IMR-90 (cell line): Measurements from ENCODE around the gene SLAMF9. TPM values are rescaled to one million over a fixed set of nuclear protein-coding genes. Genes with fewer than 3 reads are reported as not detected.

Source experiments
- ATAC-seq: fragments of 200-7000 bp; cut with Tn5 transposase; 2 replicates; pipeline ENCODE4 v1.9.1; 2020; ENCODE audit warnings: low read depth, mild to moderate bottlenecking, moderate library complexity
- BruUV-seq: library from RNA; stranded (reverse); fragments of 400-500 nt; replicated peaks from 2 replicates; lab custom pipeline; 2021; lab: Mats Ljungman, UMichigan
- CTCF ChIA-PET: fragments of 300-600 bp; formaldehyde crosslinking; extraction: SDS; loops from one replicate; lab custom pipeline; 2021; ENCODE audit warnings: antibody characterized with exemption; lab: Yijun Ruan, JAX
- POLR2A ChIA-PET: fragments of 300-600 bp; sonication (Branson Sonifier 250); formaldehyde crosslinking; loops from one replicate; lab custom pipeline; 2022; ENCODE audit warnings: antibody characterized with exemption; ENCODE audit not compliant: unreplicated experiment; lab: Charles Lee
- DNase-seq: peaks from one replicate; pipeline ENCODE4 v3.0.0; 2013
- H2AFZ ChIP-seq: replicated peaks from 2 replicates; pipeline ENCODE3; 2013; ENCODE audit warnings: low read length, mild to moderate bottlenecking; ENCODE audit not compliant: poor library complexity
- H2AK5ac ChIP-seq: 2 replicates; pipeline ENCODE4 v1.6.1; 2013; ENCODE audit warnings: low read depth, low read length, inconsistent platforms
- H2AK9ac ChIP-seq: replicated peaks from 2 replicates; pipeline ENCODE3; 2013; ENCODE audit warnings: mild to moderate bottlenecking, low read depth, low read length, moderate library complexity; ENCODE audit not compliant: poor library complexity
- H2BK120ac ChIP-seq: 2 replicates; pipeline ENCODE4 v1.6.1; 2013; ENCODE audit warnings: low read depth, low read length, inconsistent platforms
- H2BK15ac ChIP-seq: 3 replicates; pipeline ENCODE4 v1.6.1; 2013; ENCODE audit warnings: low read depth, low read length, inconsistent platforms
- H2BK20ac ChIP-seq: 2 replicates; pipeline ENCODE4 v1.6.1; 2013; ENCODE audit warnings: low read depth, mild to moderate bottlenecking, inconsistent platforms, low read length, moderate library complexity
- H2BK5ac ChIP-seq: 2 replicates; pipeline ENCODE4 v1.6.1; 2013; ENCODE audit warnings: mild to moderate bottlenecking, low read depth, low read length, inconsistent platforms; ENCODE audit not compliant: poor library complexity, severe bottlenecking
- H3K14ac ChIP-seq: replicated peaks from 2 replicates; pipeline ENCODE4 v1.6.1; 2013; ENCODE audit warnings: low read depth, low read length, inconsistent platforms
- H3K18ac ChIP-seq: 2 replicates; pipeline ENCODE4 v1.6.1; 2013; ENCODE audit warnings: low read depth, low read length, control low read depth
- H3K23ac ChIP-seq: 2 replicates; pipeline ENCODE4 v1.6.1; 2013; ENCODE audit warnings: low read depth, low read length, inconsistent platforms
- H3K27ac ChIP-seq: 2 replicates; pipeline ENCODE4 v1.5.1; 2013; ENCODE audit warnings: mild to moderate bottlenecking, control low read depth, low read length; ENCODE audit not compliant: insufficient read depth
- H3K27me3 ChIP-seq: 2 replicates; pipeline ENCODE4 v1.6.1; 2013; ENCODE audit warnings: low read length; ENCODE audit not compliant: control insufficient read depth, insufficient read depth
- H3K36me3 ChIP-seq: 2 replicates; pipeline ENCODE4 v1.6.1; 2013; ENCODE audit warnings: low read length, mixed read lengths; ENCODE audit not compliant: control insufficient read depth, insufficient read depth
- H3K4ac ChIP-seq: 2 replicates; pipeline ENCODE4 v1.6.1; 2013; ENCODE audit warnings: low read depth, low read length, inconsistent platforms
- H3K4me1 ChIP-seq: 2 replicates; pipeline ENCODE4 v1.6.1; 2013; ENCODE audit warnings: low read length, mixed read lengths; ENCODE audit not compliant: control insufficient read depth, insufficient read depth
- H3K4me2 ChIP-seq: 2 replicates; pipeline ENCODE4 v1.6.1; 2013; ENCODE audit warnings: low read depth, mild to moderate bottlenecking, control low read depth, low read length, moderate library complexity
- H3K4me3 ChIP-seq: 2 replicates; pipeline ENCODE4 v1.5.1; 2013; ENCODE audit warnings: low read depth, mild to moderate bottlenecking, control low read depth, low read length, moderate library complexity; ENCODE audit not compliant: insufficient read depth
- H3K56ac ChIP-seq: 2 replicates; pipeline ENCODE4 v1.6.1; 2013; ENCODE audit warnings: low read length, inconsistent platforms; ENCODE audit not compliant: insufficient read depth; ENCODE audit errors: extremely low read depth
- H3K79me1 ChIP-seq, 2 experiments: 2 replicates each; pipeline ENCODE4 v1.6.1; 2013; ENCODE audit warnings: low read length in 2 of 2, inconsistent platforms in 1 of 2, low read depth in 1 of 2
- H3K9ac ChIP-seq: 2 replicates; pipeline ENCODE4 v1.6.1; 2013; ENCODE audit warnings: low read depth, low read length, control low read depth
- H3K9me1 ChIP-seq: 2 replicates; pipeline ENCODE4 v1.6.1; 2013; ENCODE audit warnings: low read length, inconsistent platforms; ENCODE audit not compliant: insufficient read depth
- H3K9me3 ChIP-seq: 2 replicates; pipeline ENCODE4 v1.6.1; 2013; ENCODE audit warnings: low read length; ENCODE audit not compliant: control insufficient read depth, insufficient read depth
- H4K20me1 ChIP-seq: 2 replicates; pipeline ENCODE4 v1.6.1; 2013; ENCODE audit warnings: low read length, inconsistent platforms; ENCODE audit not compliant: insufficient read depth
- H4K5ac ChIP-seq: 2 replicates; pipeline ENCODE4 v1.6.1; 2013; ENCODE audit warnings: mild to moderate bottlenecking, low read depth, low read length, control low read depth
- H4K8ac ChIP-seq, 2 experiments: 2 replicates each; pipeline ENCODE4 v1.6.1; 2013; ENCODE audit warnings: low read depth in 2 of 2, low read length in 2 of 2, control low read depth in 1 of 2, inconsistent platforms in 1 of 2
- H4K91ac ChIP-seq: 2 replicates; pipeline ENCODE4 v1.6.1; 2013; ENCODE audit warnings: low read depth, low read length, inconsistent platforms; ENCODE audit not compliant: insufficient read depth
- BHLHE40 ChIP-seq: fragments of 150-350 bp; IDR thresholded peaks from 2 replicates; pipeline ENCODE4 v1.6.1; 2016; ENCODE audit warnings: mild to moderate bottlenecking, low read depth, low read length
- CEBPB ChIP-seq: IDR thresholded peaks from 2 replicates; pipeline ENCODE4 v1.6.1; 2012; ENCODE audit warnings: low read depth, low read length, improper control_type of control experiment
- CHD1 ChIP-seq: IDR thresholded peaks from 2 replicates; pipeline ENCODE4 v1.6.1; 2012; ENCODE audit warnings: low read depth, low read length, improper control_type of control experiment
- CTCF ChIP-seq: conservative IDR thresholded peaks from 2 replicates; pipeline ENCODE4 v1.5.1; 2012; ENCODE audit warnings: mild to moderate bottlenecking, low read depth, low read length, improper control_type of control experiment
- ELK1 ChIP-seq: fragments of 150-350 bp; IDR thresholded peaks from 2 replicates; pipeline ENCODE4 v1.6.1; 2016; ENCODE audit warnings: low read depth, mild to moderate bottlenecking, low read length, moderate library complexity, borderline replicate concordance
- FOS ChIP-seq: fragments of 150-350 bp; IDR thresholded peaks from 2 replicates; pipeline ENCODE4 v1.6.1; 2016; ENCODE audit warnings: low read depth, low read length
- MAFK ChIP-seq: IDR thresholded peaks from 2 replicates; pipeline ENCODE4 v1.6.1; 2012; ENCODE audit warnings: low read depth, low read length, improper control_type of control experiment
- MAZ ChIP-seq: IDR thresholded peaks from 2 replicates; pipeline ENCODE4 v1.6.1; 2012; ENCODE audit warnings: low read depth, mild to moderate bottlenecking, low read length, improper control_type of control experiment, moderate library complexity, borderline replicate concordance
- MXI1 ChIP-seq: IDR thresholded peaks from 2 replicates; pipeline ENCODE4 v1.6.1; 2012; ENCODE audit warnings: low read depth, mild to moderate bottlenecking, low read length, moderate library complexity, borderline replicate concordance
- NFE2L2 ChIP-seq: fragments of 150-350 bp; IDR thresholded peaks from 2 replicates; pipeline ENCODE4 v1.6.1; 2016; ENCODE audit warnings: low read depth, mild to moderate bottlenecking, low read length
- POLR2A ChIP-seq: IDR thresholded peaks from 2 replicates; pipeline ENCODE4 v1.6.1; 2012; ENCODE audit warnings: mild to moderate bottlenecking, low read depth, low read length
- RAD21 ChIP-seq: IDR thresholded peaks from 2 replicates; pipeline ENCODE4 v1.6.1; 2012; ENCODE audit warnings: low read length, improper control_type of control experiment
- RCOR1 ChIP-seq: IDR thresholded peaks from 2 replicates; pipeline ENCODE4 v1.6.1; 2012; ENCODE audit warnings: mild to moderate bottlenecking, low read length, improper control_type of control experiment; ENCODE audit not compliant: insufficient replicate concordance
- RFX5 ChIP-seq: IDR thresholded peaks from 2 replicates; pipeline ENCODE4 v1.8.0; 2012; ENCODE audit warnings: low read depth, mild to moderate bottlenecking, low read length, moderate library complexity
- SMC3 ChIP-seq: fragments of 150-350 bp; IDR thresholded peaks from 2 replicates; pipeline ENCODE4 v1.6.1; 2016; ENCODE audit warnings: low read depth, mild to moderate bottlenecking, antibody characterized with exemption, low read length, moderate library complexity
- USF2 ChIP-seq: fragments of 150-350 bp; IDR thresholded peaks from 2 replicates; pipeline ENCODE4 v1.6.1; 2017; ENCODE audit warnings: mild to moderate bottlenecking, antibody characterized with exemption, low read length, low read depth
- dilution Hi-C: fragments of 300-500 bp; cut with HindIII; formaldehyde crosslinking; loops from one replicate; pipeline ENCODE4 v1.14.3; 2018; ENCODE audit warnings: low sequenced_read_pairs; ENCODE audit not compliant: unreplicated experiment
- in situ Hi-C: fragments of 300-500 bp; cut with MboI; formaldehyde crosslinking; loops from 3 replicates; pipeline ENCODE4 v1.14.3; 2019; ENCODE audit warnings: low sequenced_read_pairs, inconsistent platforms, mixed read lengths
- intact Hi-C: fragments of 100-400 bp; cut with micrococcal nuclease; formaldehyde crosslinking; loops from 2 replicates; pipeline ENCODE4 v1.10.0; 2022
- polyA plus RNA-seq, 3 experiments: library from polyadenylated mRNA; depleted of rRNA; stranded (reverse); fragments of >200 nt; gene quantifications; 2 replicates each; pipeline ENCODE4 v1.2.3, GENCODE V29; 2012; ENCODE audit warnings: low replicate concordance in 1 of 3
- total RNA-seq: library from RNA; depleted of rRNA; stranded (reverse); fragments of >200 nt; gene quantifications from 2 replicates; pipeline ENCODE4 v1.2.3, GENCODE V29; 2012

The SLAMF9 gene
- total and polyA plus RNA-seq, 2 of the 4 experiments (the other 2 are of a cell fraction), result 0.18 to 0.67 TPM

GRCh38 chr1:159996653-159997052 lies 42.6 kb upstream of the SLAMF9 start:
- Histone ChIP-seq H4K5ac (no peak overlapping the region), H3K4me1 (no peaks in the 10 kb centered on the region), H3K4ac (no peak overlapping the region), H3K4me2 (no peak overlapping the region), H3K36me3 (no peaks in the 10 kb centered on the region), H3K18ac (no peak overlapping the region), H3K9ac (no peak overlapping the region), H2BK20ac (peak overlapping the region; percentile 26; the same call in 1 of the 2 replicates), H3K14ac (no peak overlapping the region), H4K8ac (no peak overlapping the region), H3K9me3 (no peaks in the 10 kb centered on the region), H2BK15ac (no peak overlapping the region), H3K4me3 (no peak overlapping the region), H4K20me1 (no peaks in the 10 kb centered on the region), H3K27me3 (peaks cover 2% of the 10 kb centered on the region; the same call in 1 of the 2 replicates), H2BK5ac (no peak overlapping the region), H4K91ac (no peak overlapping the region), H3K27ac (no peak overlapping the region), H3K56ac (no peak overlapping the region), H2AK9ac (no peak overlapping the region), H2AK5ac (no peak overlapping the region), H2BK120ac (no peak overlapping the region), H3K23ac (no peak overlapping the region), H3K9me1 (no peaks in the 10 kb centered on the region), H2AFZ (no peak overlapping the region), H3K79me1 (no peaks in the 10 kb centered on the region)
- ATAC-seq, result peak; percentile 85
- in situ Hi-C loops (no loop called here), dilution Hi-C loops (no loop called here), intact Hi-C loops (no loop called here)
- TF ChIP-seq RAD21 (no peak), CTCF (no peak), NFE2L2 (no peak), RFX5 (no peak), FOS (0 out of 2 replicates have a peak, but pooled peaks have one; percentile 18), MAFK (no peak), MXI1 (no peak), MAZ (no peak), USF2 (no peak), CHD1 (no peak), BHLHE40 (no peak), CEBPB (peak; percentile 19; the same call in 1 of the 2 replicates), SMC3 (no peak), POLR2A (no peak), RCOR1 (no peak), ELK1 (no peak)
- no TSS peak for BruUV-seq
- ChIA-PET POLR2A (no interaction called here), CTCF (no interaction called here)
- DNase-seq, result peak; percentile 85
